Thoracic aorta (tissue), 2 donors: ENCODE measurements around the gene APOL5. TPM values are rescaled to one million over a fixed set of nuclear protein-coding genes. Genes with fewer than 3 reads are reported as not detected.

Experiments used
- ATAC-seq: fragments of 150-250 bp; one replicate; pipeline ENCODE4 v1.8.0; 2017; ENCODE audit warnings: low read depth; ENCODE audit not compliant: insufficient number of reproducible peaks, low FRiP score
- DNase-seq: peaks from one replicate; pipeline ENCODE4 v3.0.0-alpha.2; 2020; ENCODE audit warnings: low spot score
- H3K27ac ChIP-seq, 2 donors: fragments of 200-600 bp; sonication (generic); 1 replicate in 1 of 2; 2 replicates in 1 of 2; pipeline ENCODE4 v1.5.1; 2016; ENCODE audit warnings: mild to moderate bottlenecking in 2 of 2, moderate library complexity in 2 of 2
- H3K27me3 ChIP-seq: fragments of 200-600 bp; sonication (generic); replicated peaks from 2 replicates; pipeline ENCODE4 v1.6.0; 2016; ENCODE audit warnings: mild to moderate bottlenecking; ENCODE audit not compliant: insufficient read depth
- H3K36me3 ChIP-seq: fragments of 200-600 bp; sonication (generic); one replicate; pipeline ENCODE4 v1.5.1; 2016
- H3K4me1 ChIP-seq, 2 donors: fragments of 200-600 bp; sonication (generic); 1 replicate in 1 of 2; 2 replicates in 1 of 2; pipeline versions ENCODE4 v1.5.1 to v1.6.0; 2016; ENCODE audit warnings: low read depth in 2 of 2, mild to moderate bottlenecking in 1 of 2; ENCODE audit not compliant: control insufficient read depth in 1 of 2
- H3K4me3 ChIP-seq: fragments of 200-600 bp; sonication (generic); 2 replicates; pipeline ENCODE4 v1.5.1; 2016; ENCODE audit warnings: mild to moderate bottlenecking
- H3K9me3 ChIP-seq: fragments of 200-600 bp; sonication (generic); 2 replicates; pipeline ENCODE4 v1.5.1; 2016
- CTCF ChIP-seq: fragments of 200-600 bp; sonication (generic); IDR thresholded peaks from one replicate; pipeline ENCODE4 v1.5.1; 2019; ENCODE audit warnings: antibody characterized with exemption
- total RNA-seq, 2 donors: library from RNA; depleted of rRNA; stranded (reverse); fragments of >200 nt; gene quantifications; one replicate each; pipeline versions ENCODE4 v1.1.0 to v1.2.3, GENCODE V29; 2016

Gene APOL5
- total RNA-seq, 2 donors from 2014 or later: not detected

GRCh38 chr22:35726398-35726797 lies 8.7 kb downstream of the APOL5 start:
- no peaks in the 10 kb centered on the region for H3K4me1 ChIP-seq
- no peaks in the 10 kb centered on the region for H3K27me3 ChIP-seq
- no peak for TF ChIP-seq CTCF
- H3K36me3 ChIP-seq: no peaks in the 10 kb centered on the region
- no peak for ATAC-seq
- no peak for DNase-seq
- H3K9me3 ChIP-seq: no peaks in the 10 kb centered on the region
- H3K4me3 ChIP-seq: no peak overlapping the region
- H3K27ac ChIP-seq: no peak overlapping the region

- no peak overlapping the region for H3K27ac ChIP-seq
- DNase-seq (no peak), ATAC-seq (no peak)
- H3K4me1 ChIP-seq: no peaks in the 10 kb centered on the region
- H3K9me3 ChIP-seq: no peaks in the 10 kb centered on the region
- no peaks in the 10 kb centered on the region for H3K36me3 ChIP-seq
- no peak overlapping the region for H3K4me3 ChIP-seq
- H3K27me3 ChIP-seq: no peaks in the 10 kb centered on the region
- TF ChIP-seq CTCF: no peak
Measured at GRCh38 chr22:35726933-35727332, 9.3 kb downstream of the APOL5 start.

GRCh38 chr22:35727436-35727835 lies 9.8 kb downstream of the APOL5 start:
- no peaks in the 10 kb centered on the region for H3K27me3 ChIP-seq
- TF ChIP-seq CTCF: no peak
- H3K9me3 ChIP-seq: no peaks in the 10 kb centered on the region
- H3K27ac ChIP-seq: no peak overlapping the region
- no peak overlapping the region for H3K4me3 ChIP-seq
- no peaks in the 10 kb centered on the region for H3K36me3 ChIP-seq
- ATAC-seq (no peak), DNase-seq (no peak)
- H3K4me1 ChIP-seq: no peaks in the 10 kb centered on the region

GRCh38 chr22:35728639-35729308 lies 11.1 kb downstream of the APOL5 start:
- TF ChIP-seq CTCF: no peak
- H3K36me3 ChIP-seq: no peaks in the 10 kb centered on the region
- ATAC-seq (no peak), DNase-seq (no peak)
- H3K9me3 ChIP-seq: no peaks in the 10 kb centered on the region
- no peak overlapping the region for H3K27ac ChIP-seq
- H3K4me1 ChIP-seq: no peaks in the 10 kb centered on the region
- no peaks in the 10 kb centered on the region for H3K27me3 ChIP-seq
- no peak overlapping the region for H3K4me3 ChIP-seq

GRCh38 chr22:35729309-35729698 lies 11.6 kb downstream of the APOL5 start:
- Histone ChIP-seq H3K4me1 (no peaks in the 10 kb centered on the region), H3K9me3 (no peaks in the 10 kb centered on the region), H3K36me3 (no peaks in the 10 kb centered on the region), H3K4me3 (no peak overlapping the region), H3K27ac (no peak overlapping the region), H3K27me3 (no peaks in the 10 kb centered on the region)
- ATAC-seq (no peak), DNase-seq (no peak)
- no peak for TF ChIP-seq CTCF
